ENCODE measurements around the gene APOLD1. TPM values are rescaled to one million over a fixed set of nuclear protein-coding genes. Genes with fewer than 3 reads are reported as not detected.

The APOLD1 gene, protein sequence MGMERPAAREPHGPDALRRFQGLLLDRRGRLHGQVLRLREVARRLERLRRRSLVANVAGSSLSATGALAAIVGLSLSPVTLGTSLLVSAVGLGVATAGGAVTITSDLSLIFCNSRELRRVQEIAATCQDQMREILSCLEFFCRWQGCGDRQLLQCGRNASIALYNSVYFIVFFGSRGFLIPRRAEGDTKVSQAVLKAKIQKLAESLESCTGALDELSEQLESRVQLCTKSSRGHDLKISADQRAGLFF
- total RNA-seq (2022; extraction: Qiagen RNA extraction; ENCODE audit: low read depth): 0.13 to 0.65 TPM (median 0.30 TPM) in 5 replicates

DNA sequence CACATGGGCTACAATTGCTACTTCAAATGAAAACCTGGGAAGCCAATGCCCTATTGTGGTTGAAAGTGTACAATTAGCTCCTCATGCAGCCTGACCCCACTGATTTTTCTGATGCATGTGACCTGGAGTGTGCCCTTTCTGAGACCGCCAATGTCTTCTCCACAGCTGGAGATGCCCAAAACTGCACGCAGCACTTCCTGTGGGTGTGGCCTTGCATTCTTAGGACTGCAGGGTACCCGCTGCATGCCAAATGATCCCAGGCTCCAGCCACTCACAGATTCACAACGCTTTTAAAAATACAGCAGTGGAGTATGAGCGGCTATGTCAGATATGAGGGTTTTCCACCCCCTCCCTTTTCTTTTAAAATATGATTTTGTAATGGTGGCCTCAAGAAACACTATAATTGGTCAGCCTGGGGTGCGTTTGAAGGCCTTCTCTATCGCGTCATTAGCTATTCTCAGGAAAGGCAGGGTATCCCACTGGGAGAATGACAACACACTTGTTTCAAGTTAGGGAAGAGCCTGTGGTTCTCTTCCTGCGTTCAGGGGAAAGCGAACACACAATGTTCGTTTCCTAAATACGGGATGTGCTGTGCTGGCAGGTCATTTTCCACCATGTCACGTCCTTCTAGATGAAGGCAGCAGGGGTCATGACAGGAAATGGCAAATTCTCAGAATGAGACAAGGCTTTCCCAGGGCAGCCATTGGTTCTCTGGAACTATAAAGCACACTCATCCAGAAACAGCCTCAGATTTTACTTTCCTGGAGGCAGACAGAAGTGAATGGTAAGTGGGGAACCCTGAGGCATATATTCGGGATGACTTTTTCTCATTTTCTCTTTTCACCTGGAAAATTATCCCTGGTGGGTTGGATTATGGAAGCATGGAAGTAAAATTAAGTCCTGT lies at the start of gene APOLD1:
APOLD1 (plus strand) TSS at position 749 of the 904 bp plus-strand sequence; CDS start at position 782, 33 bp downstream.

DNA sequence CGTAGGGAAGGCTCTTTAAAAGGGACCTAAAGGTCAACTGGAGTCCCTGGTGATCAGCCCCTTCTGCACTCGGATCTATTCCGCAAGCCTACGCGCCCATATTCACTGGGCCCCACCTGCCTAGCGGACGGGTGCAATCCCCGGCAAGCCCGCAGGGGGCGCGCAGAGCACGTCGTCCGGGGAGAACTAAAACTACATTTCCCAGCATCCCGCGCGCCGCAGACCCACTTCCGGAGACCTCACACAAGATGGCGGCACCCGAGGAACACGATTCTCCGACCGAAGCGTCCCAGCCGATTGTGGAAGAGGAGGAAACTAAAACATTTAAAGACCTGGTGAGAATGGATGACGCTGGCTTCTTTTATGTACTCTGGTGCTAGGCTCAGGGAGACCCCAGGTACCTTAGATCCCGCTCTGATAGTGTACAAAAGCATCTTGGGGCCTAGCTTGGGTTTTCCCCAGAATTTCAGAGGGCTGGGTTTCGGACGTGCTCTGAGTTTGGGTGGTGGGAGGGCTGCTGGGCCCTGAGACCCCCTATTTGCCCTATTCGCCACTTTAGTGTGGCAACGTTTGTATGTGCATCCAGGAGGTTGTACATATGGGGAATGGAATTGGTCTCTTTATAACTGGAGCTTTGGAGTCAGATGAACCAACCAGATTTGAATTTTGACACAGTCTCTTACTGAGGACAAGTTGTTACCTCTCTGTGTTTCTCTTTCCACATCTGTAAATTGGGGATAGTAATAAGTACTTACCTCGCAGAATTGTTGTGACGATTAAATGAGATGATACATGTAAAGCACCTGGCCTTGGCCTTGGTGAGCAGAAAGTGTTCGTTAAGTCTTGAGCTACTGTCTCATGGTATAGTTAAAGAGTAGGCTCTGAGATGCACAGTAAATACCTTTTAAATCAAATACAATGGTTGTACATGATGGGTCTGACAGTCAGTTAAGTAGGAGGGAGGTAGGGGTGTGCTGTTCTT lies 28.0 kb downstream of the APOLD1 start, which contains the start of gene DDX47:
DDX47 (plus strand) TSS at position 227 of the 982 bp plus-strand sequence; CDS start at position 249, 22 bp downstream.

Other genes with a start within 250 kb of the APOLD1 start
- gene DUSP16, start 222.8 kb upstream of the APOLD1 start, total RNA-seq (2022; extraction: Qiagen RNA extraction; ENCODE audit: low read depth): 10.7 to 13.7 TPM (median 11.5 TPM) in 5 replicates
- gene CREBL2, start 173.8 kb upstream of the APOLD1 start, total RNA-seq (2022; extraction: Qiagen RNA extraction; ENCODE audit: low read depth): 18.7 to 22.4 TPM (median 19.3 TPM) in 5 replicates
- gene GPR19, start 89.5 kb upstream of the APOLD1 start, total RNA-seq (2022; extraction: Qiagen RNA extraction; ENCODE audit: low read depth): 0.79 to 1.3 TPM (median 1.2 TPM) in 5 replicates
- 18.4 to 20.4 TPM (median 19.4 TPM) in 5 replicates for gene CDKN1B, start 68.3 kb upstream of the APOLD1 start, total RNA-seq (2022; extraction: Qiagen RNA extraction; ENCODE audit: low read depth)
- gene DDX47, start 27.7 kb downstream of the APOLD1 start, total RNA-seq (2022; extraction: Qiagen RNA extraction; ENCODE audit: low read depth): 88.8 to 115 TPM (median 94.8 TPM) in 5 replicates
- gene GPRC5A, start 105.9 kb downstream of the APOLD1 start, total RNA-seq (2022; extraction: Qiagen RNA extraction; ENCODE audit: low read depth): 324 to 465 TPM (median 429 TPM) in 5 replicates
- gene GPRC5D, start 166.5 kb downstream of the APOLD1 start, total RNA-seq (2022; extraction: Qiagen RNA extraction; ENCODE audit: low read depth): not detected in 5 replicates
- gene HEBP1, start 214.6 kb downstream of the APOLD1 start, total RNA-seq (2022; extraction: Qiagen RNA extraction; ENCODE audit: low read depth): 53.8 to 67.2 TPM (median 59.4 TPM) in 5 replicates